Gastroesophageal sphincter (tissue), 3 donors: ENCODE measurements around the gene MTHFD2.

ENCODE experiments used
- CTCF ChIP-seq, 4 experiments: fragments of 200-600 bp in 2 of 4; fragments of 450-650 bp in 2 of 4; sonication (generic) in 1 of 4; IDR thresholded peaks; one replicate each; pipeline ENCODE4 v1.5.1; 2017 to 2019; ENCODE audit warnings: antibody characterized with exemption in 4 of 4, mild to moderate bottlenecking in 2 of 4, moderate library complexity in 2 of 4
- EP300 ChIP-seq: sonication (generic); formaldehyde crosslinking; IDR thresholded peaks from one replicate; pipeline ENCODE4 v1.6.1; 2017; ENCODE audit warnings: antibody characterized with exemption, mild to moderate bottlenecking
- POLR2A ChIP-seq, 2 donors: fragments of 450-650 bp; IDR thresholded peaks; one replicate each; pipeline ENCODE4 v1.6.1; 2017; ENCODE audit warnings: antibody characterized with exemption in 2 of 2, mild to moderate bottlenecking in 2 of 2, moderate library complexity in 1 of 2
- POLR2AphosphoS5 ChIP-seq: sonication (generic); formaldehyde crosslinking; IDR thresholded peaks from one replicate; pipeline ENCODE4 v1.6.1; 2017; ENCODE audit warnings: antibody characterized with exemption

- TF ChIP-seq CTCF (IDR thresholded peaks at IDR 0.05) (no peak), POLR2A (IDR thresholded peaks at IDR 0.05) (no peak), EP300 (no peak), POLR2AphosphoS5 (no peak)
Measured at GRCh38 chr2:74222300-74222650, 23.9 kb downstream of the MTHFD2 start.
